WERI-Rb-1 (cell line): ENCODE data around the gene RPGRIP1L.

Source experiments
- DNase-seq: peaks from one replicate; pipeline ENCODE4 v3.0.0-alpha.2; 2020
- H3K27ac ChIP-seq: fragments of 250-450 bp; sonication (Bioruptor Pico); 2 replicates; pipeline ENCODE4 v1.5.1; 2020; ENCODE audit warnings: mild to moderate bottlenecking, moderate library complexity
- H3K27me3 ChIP-seq: fragments of 250-450 bp; sonication (Bioruptor Pico); 2 replicates; pipeline ENCODE4 v1.5.1; 2021; ENCODE audit warnings: mild to moderate bottlenecking, low read depth, moderate library complexity; ENCODE audit not compliant: insufficient read depth, severe bottlenecking
- H3K36me3 ChIP-seq: fragments of 250-450 bp; sonication (Bioruptor Pico); 2 replicates; pipeline ENCODE4 v1.5.1; 2020; ENCODE audit warnings: mild to moderate bottlenecking, moderate library complexity
- H3K4me3 ChIP-seq: 2 replicates; pipeline ENCODE4 v1.5.1; 2011; ENCODE audit warnings: low read depth, mild to moderate bottlenecking, control low read depth, low read length
- H3K9me3 ChIP-seq: fragments of 250-450 bp; sonication (Bioruptor Pico); 2 replicates; pipeline ENCODE4 v1.5.1; 2021; ENCODE audit warnings: mild to moderate bottlenecking, moderate library complexity; ENCODE audit not compliant: severe bottlenecking
- TF ChIP-seq, protein P1 (sequence below): IDR thresholded peaks from 2 replicates; pipeline ENCODE4 v1.5.1; 2011; ENCODE audit warnings: low read depth, mild to moderate bottlenecking, control low read depth, inconsistent platforms, low read length

The RPGRIP1L gene

DNA sequence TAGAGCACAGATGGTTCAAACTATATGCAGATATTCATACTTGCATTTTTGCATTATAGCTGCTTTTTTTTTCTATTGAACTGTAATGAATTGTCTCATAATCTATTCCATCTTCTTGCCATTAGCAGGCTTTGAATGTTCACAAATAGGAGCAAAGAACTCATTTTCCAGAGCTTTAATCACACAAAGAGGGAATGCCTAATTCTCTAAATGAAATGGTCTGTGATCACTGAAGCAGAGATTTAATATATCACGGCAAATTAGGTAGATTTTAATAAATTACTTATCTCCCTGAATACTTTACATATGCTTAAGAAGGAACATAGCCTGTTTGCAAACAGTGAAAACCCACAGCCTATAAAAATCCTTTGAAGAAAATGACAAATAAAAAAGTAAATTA is 103.0 kb downstream of the RPGRIP1L start:
- H3K36me3 ChIP-seq, result no peaks in the 10 kb centered on the region; the same call in 1 of the 2 replicates
- no peak for DNase-seq
- TF ChIP-seq, protein P1, sequence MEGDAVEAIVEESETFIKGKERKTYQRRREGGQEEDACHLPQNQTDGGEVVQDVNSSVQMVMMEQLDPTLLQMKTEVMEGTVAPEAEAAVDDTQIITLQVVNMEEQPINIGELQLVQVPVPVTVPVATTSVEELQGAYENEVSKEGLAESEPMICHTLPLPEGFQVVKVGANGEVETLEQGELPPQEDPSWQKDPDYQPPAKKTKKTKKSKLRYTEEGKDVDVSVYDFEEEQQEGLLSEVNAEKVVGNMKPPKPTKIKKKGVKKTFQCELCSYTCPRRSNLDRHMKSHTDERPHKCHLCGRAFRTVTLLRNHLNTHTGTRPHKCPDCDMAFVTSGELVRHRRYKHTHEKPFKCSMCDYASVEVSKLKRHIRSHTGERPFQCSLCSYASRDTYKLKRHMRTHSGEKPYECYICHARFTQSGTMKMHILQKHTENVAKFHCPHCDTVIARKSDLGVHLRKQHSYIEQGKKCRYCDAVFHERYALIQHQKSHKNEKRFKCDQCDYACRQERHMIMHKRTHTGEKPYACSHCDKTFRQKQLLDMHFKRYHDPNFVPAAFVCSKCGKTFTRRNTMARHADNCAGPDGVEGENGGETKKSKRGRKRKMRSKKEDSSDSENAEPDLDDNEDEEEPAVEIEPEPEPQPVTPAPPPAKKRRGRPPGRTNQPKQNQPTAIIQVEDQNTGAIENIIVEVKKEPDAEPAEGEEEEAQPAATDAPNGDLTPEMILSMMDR, result no peak
- no peak overlapping the region for H3K27ac ChIP-seq
- H3K9me3 ChIP-seq, result no peaks in the 10 kb centered on the region
- H3K27me3 ChIP-seq, result no peaks in the 10 kb centered on the region
- H3K4me3 ChIP-seq, result no peak overlapping the region

- H3K9me3 ChIP-seq, result no peaks in the 10 kb centered on the region
- no peak for DNase-seq
- H3K27ac ChIP-seq, result no peak overlapping the region
- no peaks in the 10 kb centered on the region; the same call in 1 of the 2 replicates for H3K36me3 ChIP-seq
- no peaks in the 10 kb centered on the region for H3K27me3 ChIP-seq
- TF ChIP-seq, protein P1, result no peak
- no peak overlapping the region for H3K4me3 ChIP-seq
These were observed 103.5 kb downstream of the RPGRIP1L start for GRCh38 chr16:53600126-53600525.

- Histone ChIP-seq H3K36me3 (no peaks in the 10 kb centered on the region; the same call in 1 of the 2 replicates), H3K4me3 (no peak overlapping the region), H3K27me3 (no peaks in the 10 kb centered on the region), H3K27ac (no peak overlapping the region), H3K9me3 (no peaks in the 10 kb centered on the region)
- DNase-seq, result no peak
- TF ChIP-seq, protein P1, result no peak
These were observed 104.1 kb downstream of the RPGRIP1L start for GRCh38 chr16:53599548-53599947.

DNA sequence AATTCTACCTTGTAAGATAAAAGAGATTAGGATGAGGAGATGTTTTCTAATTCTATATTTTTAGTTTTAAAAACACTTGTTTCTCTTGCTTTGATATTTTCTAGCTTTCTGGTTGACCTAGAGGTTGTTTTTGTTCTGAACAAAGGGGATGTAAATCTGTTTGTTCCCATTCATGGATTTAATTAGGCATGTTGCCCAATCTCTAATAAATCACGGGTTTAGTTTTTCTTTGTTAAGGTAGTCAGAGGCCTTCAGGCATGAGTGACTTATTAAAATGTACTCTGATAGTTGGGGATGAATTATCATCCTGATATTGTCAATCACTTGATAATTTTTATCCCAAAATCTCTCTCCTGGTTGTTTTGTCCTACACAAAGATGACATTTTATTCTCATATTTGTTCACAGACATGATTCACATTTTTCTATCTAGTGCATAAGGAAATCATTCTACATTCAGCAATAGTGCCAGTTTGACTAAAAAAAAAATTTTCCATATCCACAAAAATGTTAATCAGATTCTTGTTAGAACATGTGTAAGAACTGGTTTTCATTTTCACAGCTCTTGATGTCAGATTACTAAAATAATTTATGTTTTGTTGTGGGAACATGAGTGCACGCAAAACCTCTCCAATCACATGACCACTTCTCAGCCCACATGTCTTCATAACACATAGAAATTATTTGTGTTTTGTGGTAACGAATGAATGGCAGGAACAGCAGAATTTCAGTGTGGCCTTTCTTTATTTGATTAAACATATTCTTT is 105.0 kb downstream of the RPGRIP1L start:
- Histone ChIP-seq H3K27me3 (no peaks in the 10 kb centered on the region), H3K27ac (no peak overlapping the region), H3K36me3 (no peaks in the 10 kb centered on the region; the same call in 1 of the 2 replicates), H3K4me3 (no peak overlapping the region), H3K9me3 (no peaks in the 10 kb centered on the region)
- TF ChIP-seq, protein P1, result no peak
- DNase-seq, result no peak

GRCh38 chr16:53597776-53598175 is 105.9 kb downstream of the RPGRIP1L start:
- Histone ChIP-seq H3K27ac (no peak overlapping the region), H3K4me3 (no peak overlapping the region), H3K27me3 (no peaks in the 10 kb centered on the region), H3K36me3 (no peaks in the 10 kb centered on the region; the same call in 1 of the 2 replicates), H3K9me3 (no peaks in the 10 kb centered on the region)
- no peak for DNase-seq
- TF ChIP-seq, protein P1, result no peak
